Suprapubic skin (tissue), 4 donors: Measurements from ENCODE around the gene MOBP. TPM values are rescaled to one million over a fixed set of nuclear protein-coding genes. Genes with fewer than 3 reads are reported as not detected.

Experiments used
- DNase-seq, 2 donors: peaks; one replicate each; pipeline ENCODE4 v3.0.0-alpha.2; 2019; ENCODE audit warnings: low spot score in 2 of 2
- H3K27ac ChIP-seq: fragments of 200-600 bp; sonication (generic); one replicate; pipeline ENCODE4 v1.5.1; 2019
- H3K27me3 ChIP-seq: fragments of 200-600 bp; sonication (generic); one replicate; pipeline ENCODE4 v1.5.1; 2019
- H3K36me3 ChIP-seq: fragments of 200-600 bp; sonication (generic); one replicate; pipeline ENCODE4 v1.5.1; 2019
- H3K4me1 ChIP-seq: fragments of 200-600 bp; sonication (generic); one replicate; pipeline ENCODE4 v1.5.1; 2019
- H3K4me3 ChIP-seq: fragments of 200-600 bp; sonication (generic); one replicate; pipeline ENCODE4 v1.5.1; 2019; ENCODE audit warnings: mild to moderate bottlenecking
- H3K9me3 ChIP-seq: fragments of 200-600 bp; sonication (generic); one replicate; pipeline ENCODE4 v1.5.1; 2019
- EP300 ChIP-seq: sonication (generic); formaldehyde crosslinking; IDR thresholded peaks from one replicate; pipeline ENCODE4 v1.6.1; 2017; ENCODE audit warnings: antibody characterized with exemption
- POLR2A ChIP-seq, 2 donors: fragments of 450-650 bp; IDR thresholded peaks; one replicate each; pipeline ENCODE4 v1.6.1; 2017; ENCODE audit warnings: antibody characterized with exemption in 2 of 2, mild to moderate bottlenecking in 2 of 2, moderate library complexity in 2 of 2
- POLR2AphosphoS5 ChIP-seq, 3 donors: sonication (generic); formaldehyde crosslinking; IDR thresholded peaks; one replicate each; pipeline ENCODE4 v1.6.1; 2017; ENCODE audit warnings: antibody characterized with exemption in 3 of 3
- WGBS: methylation state at CpG from one replicate; pipeline ENCODE4 v1.1.5; 2018; 5-methylcytosine and 5-hydroxymethylcytosine counted together
- total RNA-seq, 4 donors: library from RNA; depleted of rRNA; stranded (reverse); fragments of >200 nt; gene quantifications; one replicate each; pipeline ENCODE4 v1.1.0, GENCODE V29; 2016
- TF ChIP-seq, protein P1 (sequence below), 2 donors: fragments of 200-600 bp in 1 of 2; fragments of 450-650 bp in 1 of 2; sonication (generic) in 1 of 2; IDR thresholded peaks; one replicate each; pipeline ENCODE4 v1.5.1; 2016 to 2019; ENCODE audit warnings: antibody characterized with exemption in 2 of 2, mild to moderate bottlenecking in 1 of 2, moderate library complexity in 1 of 2

The MOBP gene
- total RNA-seq, 4 donors from 2014 or later: not detected

- no peaks in the 10 kb centered on the region for H3K9me3 ChIP-seq
- H3K4me1 ChIP-seq: no peaks in the 10 kb centered on the region
- H3K36me3 ChIP-seq: no peaks in the 10 kb centered on the region
- TF ChIP-seq POLR2A (IDR thresholded peaks at IDR 0.05) (no peak), EP300 (no peak), POLR2AphosphoS5 (IDR thresholded peaks at IDR 0.05) (no peak)
- TF ChIP-seq, protein P1, sequence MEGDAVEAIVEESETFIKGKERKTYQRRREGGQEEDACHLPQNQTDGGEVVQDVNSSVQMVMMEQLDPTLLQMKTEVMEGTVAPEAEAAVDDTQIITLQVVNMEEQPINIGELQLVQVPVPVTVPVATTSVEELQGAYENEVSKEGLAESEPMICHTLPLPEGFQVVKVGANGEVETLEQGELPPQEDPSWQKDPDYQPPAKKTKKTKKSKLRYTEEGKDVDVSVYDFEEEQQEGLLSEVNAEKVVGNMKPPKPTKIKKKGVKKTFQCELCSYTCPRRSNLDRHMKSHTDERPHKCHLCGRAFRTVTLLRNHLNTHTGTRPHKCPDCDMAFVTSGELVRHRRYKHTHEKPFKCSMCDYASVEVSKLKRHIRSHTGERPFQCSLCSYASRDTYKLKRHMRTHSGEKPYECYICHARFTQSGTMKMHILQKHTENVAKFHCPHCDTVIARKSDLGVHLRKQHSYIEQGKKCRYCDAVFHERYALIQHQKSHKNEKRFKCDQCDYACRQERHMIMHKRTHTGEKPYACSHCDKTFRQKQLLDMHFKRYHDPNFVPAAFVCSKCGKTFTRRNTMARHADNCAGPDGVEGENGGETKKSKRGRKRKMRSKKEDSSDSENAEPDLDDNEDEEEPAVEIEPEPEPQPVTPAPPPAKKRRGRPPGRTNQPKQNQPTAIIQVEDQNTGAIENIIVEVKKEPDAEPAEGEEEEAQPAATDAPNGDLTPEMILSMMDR (IDR thresholded peaks at IDR 0.05): no peak
- H3K27ac ChIP-seq: no peak overlapping the region
- DNase-seq: no peak
- no peak overlapping the region for H3K4me3 ChIP-seq
- no peaks in the 10 kb centered on the region for H3K27me3 ChIP-seq
- 83% methylated on average over 9 of the region's 9 CpGs for WGBS
These were observed 62.1 kb downstream of the MOBP start for GRCh38 chr3:39529577-39529976.

GRCh38 chr3:39531066-39531465 is 63.6 kb downstream of the MOBP start:
- Histone ChIP-seq H3K36me3 (no peaks in the 10 kb centered on the region), H3K27ac (no peak overlapping the region), H3K9me3 (no peaks in the 10 kb centered on the region), H3K27me3 (no peaks in the 10 kb centered on the region), H3K4me3 (no peak overlapping the region), H3K4me1 (no peaks in the 10 kb centered on the region)
- no peak for DNase-seq
- WGBS: 95% methylated on average over 4 of the region's 6 CpGs
- TF ChIP-seq POLR2A (IDR thresholded peaks at IDR 0.05): no peak
- no peak for TF ChIP-seq POLR2AphosphoS5 (IDR thresholded peaks at IDR 0.05)
- TF ChIP-seq EP300: no peak
- TF ChIP-seq, protein P1 (IDR thresholded peaks at IDR 0.05): no peak

- WGBS: 85% methylated on average over 3 of the region's 3 CpGs
- no peak overlapping the region for H3K27ac ChIP-seq
- TF ChIP-seq, protein P1 (IDR thresholded peaks at IDR 0.05): no peak
- no peak for TF ChIP-seq EP300
- TF ChIP-seq POLR2A (IDR thresholded peaks at IDR 0.05): no peak
- TF ChIP-seq POLR2AphosphoS5 (IDR thresholded peaks at IDR 0.05): no peak
- H3K4me1 ChIP-seq: no peaks in the 10 kb centered on the region
- no peak for DNase-seq
- H3K36me3 ChIP-seq: no peaks in the 10 kb centered on the region
- no peaks in the 10 kb centered on the region for H3K9me3 ChIP-seq
- H3K27me3 ChIP-seq: no peaks in the 10 kb centered on the region
- no peak overlapping the region for H3K4me3 ChIP-seq
These were observed 64.2 kb downstream of the MOBP start for GRCh38 chr3:39531665-39532064.

- DNase-seq: no peak
- H3K27ac ChIP-seq: no peak overlapping the region
- H3K4me3 ChIP-seq: no peak overlapping the region
- no peak for TF ChIP-seq POLR2A (IDR thresholded peaks at IDR 0.05)
- no peaks in the 10 kb centered on the region for H3K27me3 ChIP-seq
- no peaks in the 10 kb centered on the region for H3K4me1 ChIP-seq
- no peaks in the 10 kb centered on the region for H3K9me3 ChIP-seq
- no peaks in the 10 kb centered on the region for H3K36me3 ChIP-seq
- 67% methylated on average over 1 of the region's 1 CpG for WGBS
These were observed 65.3 kb downstream of the MOBP start for GRCh38 chr3:39532777-39533176.

DNA sequence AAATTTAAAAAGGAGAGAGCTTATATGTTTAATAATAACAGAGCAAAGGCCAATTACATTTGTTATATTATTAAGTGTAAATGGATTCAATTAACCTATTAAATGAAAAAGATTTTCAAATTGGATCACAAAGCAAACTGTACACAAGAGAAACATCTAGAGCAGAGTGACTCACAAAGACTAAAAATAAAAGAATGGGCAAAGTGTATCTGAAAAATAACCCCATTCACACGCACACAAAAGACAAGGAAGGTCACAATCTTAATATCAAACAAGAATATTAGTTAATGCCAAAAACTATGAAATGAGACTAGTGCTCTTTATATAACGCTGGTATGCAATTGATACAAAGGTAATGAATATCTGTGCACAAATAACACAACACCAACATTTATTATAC is 65.7 kb downstream of the MOBP start:
- Histone ChIP-seq H3K27ac (no peak overlapping the region), H3K4me1 (no peaks in the 10 kb centered on the region), H3K4me3 (no peak overlapping the region), H3K9me3 (no peaks in the 10 kb centered on the region), H3K27me3 (no peaks in the 10 kb centered on the region), H3K36me3 (no peaks in the 10 kb centered on the region)
- TF ChIP-seq POLR2A (IDR thresholded peaks at IDR 0.05): no peak
- TF ChIP-seq, protein P1 (IDR thresholded peaks at IDR 0.05): no peak
- no peak for TF ChIP-seq EP300
- TF ChIP-seq POLR2AphosphoS5 (IDR thresholded peaks at IDR 0.05): no peak
- DNase-seq: no peak
- WGBS: 36% methylated on average over 2 of the region's 2 CpGs
